GM12872 (cell line): Measurements from ENCODE around the gene NECTIN1.

Source experiments
- TF ChIP-seq, protein P1 (sequence below): IDR thresholded peaks from 3 replicates; pipeline ENCODE4 v1.5.1; 2011; ENCODE audit warnings: low read depth, mild to moderate bottlenecking, low read length, moderate library complexity; ENCODE audit not compliant: insufficient read depth

NECTIN1 gene

DNA sequence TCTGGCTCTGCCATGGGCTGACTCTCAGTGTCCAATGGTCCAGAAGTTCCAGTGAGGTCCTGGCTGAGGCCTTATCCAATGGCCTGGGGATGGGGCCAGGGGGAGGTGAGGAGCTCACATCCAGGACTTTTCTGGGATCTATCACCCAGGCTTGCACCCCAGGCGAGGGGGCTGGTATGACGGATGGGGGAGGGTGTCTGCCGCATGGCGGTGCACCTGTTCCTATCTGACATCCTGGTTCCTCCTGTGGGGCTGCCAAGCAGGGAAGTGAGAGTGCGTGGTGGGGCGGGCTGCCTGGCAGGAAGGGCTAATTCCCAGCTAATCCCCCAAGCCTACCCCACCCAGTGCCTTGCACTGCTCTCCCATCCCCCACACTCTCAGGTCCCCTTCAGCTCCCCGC lies 102.1 kb downstream of the NECTIN1 start:
- TF ChIP-seq, protein P1, sequence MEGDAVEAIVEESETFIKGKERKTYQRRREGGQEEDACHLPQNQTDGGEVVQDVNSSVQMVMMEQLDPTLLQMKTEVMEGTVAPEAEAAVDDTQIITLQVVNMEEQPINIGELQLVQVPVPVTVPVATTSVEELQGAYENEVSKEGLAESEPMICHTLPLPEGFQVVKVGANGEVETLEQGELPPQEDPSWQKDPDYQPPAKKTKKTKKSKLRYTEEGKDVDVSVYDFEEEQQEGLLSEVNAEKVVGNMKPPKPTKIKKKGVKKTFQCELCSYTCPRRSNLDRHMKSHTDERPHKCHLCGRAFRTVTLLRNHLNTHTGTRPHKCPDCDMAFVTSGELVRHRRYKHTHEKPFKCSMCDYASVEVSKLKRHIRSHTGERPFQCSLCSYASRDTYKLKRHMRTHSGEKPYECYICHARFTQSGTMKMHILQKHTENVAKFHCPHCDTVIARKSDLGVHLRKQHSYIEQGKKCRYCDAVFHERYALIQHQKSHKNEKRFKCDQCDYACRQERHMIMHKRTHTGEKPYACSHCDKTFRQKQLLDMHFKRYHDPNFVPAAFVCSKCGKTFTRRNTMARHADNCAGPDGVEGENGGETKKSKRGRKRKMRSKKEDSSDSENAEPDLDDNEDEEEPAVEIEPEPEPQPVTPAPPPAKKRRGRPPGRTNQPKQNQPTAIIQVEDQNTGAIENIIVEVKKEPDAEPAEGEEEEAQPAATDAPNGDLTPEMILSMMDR: no peak

DNA sequence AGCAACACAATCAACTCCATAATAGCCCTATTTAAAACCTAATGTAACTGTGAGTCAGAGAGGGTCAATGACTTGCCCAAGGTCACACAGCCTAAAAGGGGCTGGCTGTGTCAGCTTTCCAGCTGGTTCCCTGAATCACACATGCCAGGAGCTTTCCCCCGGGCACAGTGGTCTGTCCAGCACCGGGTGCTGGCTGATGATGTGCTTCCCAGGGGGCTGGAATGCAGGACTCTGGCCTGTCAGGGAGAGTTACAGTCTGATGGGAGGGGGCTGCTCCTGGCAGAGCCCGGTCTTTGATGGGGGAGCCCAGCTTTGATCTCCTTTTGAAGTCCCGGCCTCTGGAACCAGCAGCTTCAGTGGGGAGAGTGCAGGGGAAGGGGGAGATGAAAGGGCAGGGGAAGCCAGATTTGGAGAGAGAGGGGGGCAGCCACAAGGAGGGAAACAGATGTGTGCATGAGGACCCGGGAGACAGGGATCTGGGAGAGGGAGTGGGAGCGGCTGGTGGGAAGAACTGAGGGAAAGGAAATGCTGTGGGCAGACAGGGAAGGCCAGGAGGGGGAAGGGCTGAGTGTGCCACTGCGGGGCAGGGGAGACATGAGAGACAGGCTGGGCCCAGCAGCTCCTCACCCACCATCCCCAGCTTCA lies 102.7 kb downstream of the NECTIN1 start:
- TF ChIP-seq, protein P1: no peak

DNA sequence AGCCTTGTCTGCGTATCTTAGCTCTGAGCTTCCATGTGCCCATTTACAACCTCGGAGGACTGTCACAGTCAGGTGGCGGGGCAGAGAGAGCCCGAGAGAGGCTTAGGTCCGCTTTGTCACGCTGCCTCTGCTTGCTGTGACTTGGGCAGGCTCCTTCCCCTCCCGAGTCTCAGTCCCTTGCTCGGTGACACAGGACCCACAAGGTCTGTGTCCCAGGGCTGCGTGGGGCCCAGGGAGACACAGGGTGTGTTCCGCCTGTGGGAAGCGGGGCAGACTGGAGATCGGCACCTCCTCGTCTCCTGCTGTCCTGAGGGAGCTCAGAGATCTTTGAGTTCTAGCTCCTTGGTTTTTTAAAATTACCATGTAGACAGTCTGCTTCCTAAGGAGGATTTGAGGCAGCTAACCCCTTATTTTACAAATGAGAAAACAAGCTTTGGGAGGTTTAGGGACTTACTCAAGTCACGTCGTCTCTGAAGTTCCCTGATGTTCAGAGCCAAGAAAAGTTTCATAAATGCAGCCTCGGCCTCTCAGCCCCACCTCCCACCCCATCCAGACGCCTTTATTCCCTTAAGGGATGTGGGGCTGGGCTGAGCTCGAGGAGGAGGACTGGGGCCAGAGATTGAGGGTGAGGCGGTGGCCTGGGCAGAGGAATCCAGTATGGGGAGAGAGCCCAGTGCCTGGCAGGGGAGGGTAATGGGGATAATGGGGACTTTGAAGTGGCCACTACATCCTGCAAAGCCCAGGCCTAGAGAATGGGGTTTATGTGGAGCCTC lies 103.6 kb downstream of the NECTIN1 start:
- TF ChIP-seq, protein P1: no peak

DNA sequence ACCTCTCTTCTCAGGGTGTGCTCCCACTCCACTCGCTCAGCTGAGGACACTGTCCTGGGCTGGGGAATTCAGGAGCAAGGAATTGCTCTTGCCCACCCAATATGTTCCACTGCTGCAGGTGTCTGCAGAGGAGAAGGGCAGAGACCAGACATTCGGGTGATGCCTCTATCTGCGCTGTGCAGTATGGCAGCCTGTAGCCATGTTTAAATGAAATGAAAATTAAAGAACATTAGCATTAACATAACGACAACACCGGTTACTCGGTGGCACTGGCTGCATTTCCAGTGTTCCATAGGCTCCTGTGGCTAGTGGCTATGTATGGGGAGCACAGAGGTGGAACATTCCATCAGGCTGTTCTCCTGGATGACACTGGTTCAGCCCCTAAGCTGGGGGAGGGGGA lies 104.4 kb downstream of the NECTIN1 start:
- TF ChIP-seq, protein P1: no peak

DNA sequence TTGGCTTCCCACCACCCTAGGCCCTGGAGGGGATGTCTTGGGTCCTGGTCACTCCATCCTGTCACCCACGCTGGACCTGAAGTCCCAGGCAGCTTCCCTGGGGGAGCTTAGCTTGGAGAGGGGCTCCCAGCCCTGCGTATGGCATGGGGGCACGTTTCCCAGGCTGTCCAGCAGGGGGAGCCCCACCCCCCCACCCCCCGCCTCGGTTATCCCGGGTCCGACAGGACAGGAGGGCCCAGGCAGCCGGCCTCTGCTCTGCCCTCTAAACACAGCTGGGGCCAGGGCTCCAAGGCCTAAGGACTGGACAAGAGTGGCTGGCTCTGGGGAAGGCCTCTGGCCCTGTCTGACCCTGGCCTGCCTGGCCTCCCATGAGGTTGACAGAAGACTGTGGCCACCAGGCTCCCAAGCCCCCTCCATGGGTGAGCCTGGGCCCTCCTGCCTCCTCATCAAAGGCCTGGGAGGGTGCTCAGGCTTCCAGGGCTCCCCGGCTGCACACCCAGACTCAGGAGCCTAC lies 104.8 kb downstream of the NECTIN1 start:
- TF ChIP-seq, protein P1: peak; percentile 68

DNA sequence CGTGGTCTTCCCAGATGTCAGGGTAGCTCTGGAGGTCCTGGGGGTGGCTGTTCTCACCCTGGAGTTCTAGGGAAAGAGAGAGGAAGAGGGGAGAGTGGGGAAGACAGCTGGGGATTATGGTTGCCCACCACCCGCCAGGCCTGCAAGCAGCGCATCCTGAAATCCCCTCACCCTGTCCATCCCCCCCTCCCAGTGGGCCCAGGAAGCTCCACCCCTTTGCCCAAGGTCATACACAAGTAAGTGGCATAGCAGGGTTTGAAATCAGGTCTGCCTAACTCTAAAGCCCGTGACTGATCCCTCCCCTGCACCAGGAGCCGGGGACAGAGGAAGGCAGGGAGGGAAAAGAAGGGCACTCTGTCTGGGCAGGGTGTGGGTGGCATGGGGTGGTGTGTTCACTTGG lies 105.3 kb downstream of the NECTIN1 start:
- TF ChIP-seq, protein P1: no peak

DNA sequence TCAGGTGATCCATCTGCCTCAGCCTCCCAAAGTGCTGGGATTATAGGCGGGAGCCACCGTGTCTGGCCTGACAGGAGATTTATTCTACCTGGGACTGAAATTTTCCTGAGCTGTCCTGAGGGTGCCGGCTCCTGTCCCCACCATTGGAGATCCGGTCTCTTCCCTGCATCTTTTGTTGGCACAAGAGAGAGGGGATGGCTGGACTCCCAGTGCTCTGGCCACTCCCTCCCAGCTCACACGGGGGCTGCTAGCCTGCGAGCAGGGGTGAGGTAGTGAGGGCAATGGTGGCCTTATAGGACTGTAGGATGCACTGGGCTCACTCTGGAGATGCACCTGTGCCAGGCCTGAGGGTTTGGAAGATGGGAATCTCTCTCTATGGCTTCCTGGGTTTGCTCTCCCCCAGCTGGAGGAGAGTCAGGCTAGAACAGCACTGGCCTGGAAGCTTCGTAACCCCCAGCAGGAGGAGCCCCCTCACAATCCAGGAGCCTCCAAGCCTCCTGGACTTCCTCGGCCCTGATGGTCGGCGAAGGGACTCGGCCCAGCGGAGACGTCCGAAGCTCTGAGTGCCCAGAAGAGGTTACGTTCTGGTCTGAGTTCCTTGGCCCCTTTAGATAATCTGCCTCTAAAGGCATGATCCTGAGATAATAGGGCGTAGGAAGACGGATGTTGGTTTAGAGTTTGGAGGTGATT lies 106.4 kb downstream of the NECTIN1 start:
- TF ChIP-seq, protein P1: no peak
